K562 (cell line): ENCODE measurements around the gene RTF2.

Experiments
- ATF6 ChIP-seq: sonication (generic); formaldehyde crosslinking; IDR thresholded peaks from 2 replicates; pipeline ENCODE4 v1.4.0; 2020; ENCODE audit warnings: mild to moderate bottlenecking, missing genetic modification reagents
- BACH1 ChIP-seq: fragments of 200-800 bp; sonication (Bioruptor generic); IDR thresholded peaks from 2 replicates; pipeline ENCODE4 v1.6.1; 2016; ENCODE audit warnings: missing genetic modification characterization, missing compliant biosample characterization
- CTCF ChIP-seq, 3 experiments: IDR thresholded peaks in 2 of 3; conservative IDR thresholded peaks in 1 of 3; 2 replicates each; pipeline ENCODE4 v1.5.1; 2011 to 2012; ENCODE audit warnings: low read length in 3 of 3, mild to moderate bottlenecking in 3 of 3, control low read depth in 2 of 3, improper control_type of control experiment in 1 of 3, inconsistent platforms in 1 of 3, low read depth in 1 of 3, mixed read lengths in 1 of 3, moderate library complexity in 1 of 3; ENCODE audit not compliant: insufficient read depth in 2 of 3
- DPF2 ChIP-seq: fragments of 450-650 bp; IDR thresholded peaks from 2 replicates; pipeline ENCODE4 v1.6.1; 2016
- GATAD2B ChIP-seq: fragments of 450-650 bp; IDR thresholded peaks from 2 replicates; pipeline ENCODE4 v1.6.1; 2017; ENCODE audit warnings: mild to moderate bottlenecking, borderline replicate concordance
- GTF2B ChIP-seq: IDR thresholded peaks from 2 replicates; pipeline ENCODE4 v1.6.1; 2011; ENCODE audit not compliant: insufficient read length; ENCODE audit errors: extremely low read depth
- HSF4 ChIP-seq: fragments of 250-450 bp; sonication (Bioruptor Pico); IDR thresholded peaks from 2 replicates; pipeline ENCODE4 v2.1.2; 2022; ENCODE audit warnings: mild to moderate bottlenecking, moderate library complexity, borderline replicate concordance
- IFI16 ChIP-seq: fragments of 250-450 bp; sonication (Bioruptor Pico); IDR thresholded peaks from 2 replicates; pipeline ENCODE4 v2.1.2; 2022; ENCODE audit warnings: mild to moderate bottlenecking, inconsistent platforms
- KAT7 ChIP-seq: sonication (generic); formaldehyde crosslinking; IDR thresholded peaks from 2 replicates; pipeline ENCODE4 v1.8.0; 2022; ENCODE audit warnings: missing genetic modification reagents, mild to moderate bottlenecking, borderline replicate concordance
- MXD1 ChIP-seq: fragments of 250-450 bp; sonication (Bioruptor Pico); IDR thresholded peaks from 2 replicates; pipeline ENCODE4 v1.8.0; 2021; ENCODE audit warnings: borderline replicate concordance, mild to moderate bottlenecking, moderate library complexity; ENCODE audit not compliant: poor library complexity, severe bottlenecking
- PHB2 ChIP-seq: fragments of 450-650 bp; IDR thresholded peaks from 2 replicates; pipeline ENCODE4 v1.6.1; 2017; ENCODE audit warnings: low read depth
- POLR2AphosphoS5 ChIP-seq: IDR thresholded peaks from 2 replicates; pipeline ENCODE4 v1.6.1; 2011; ENCODE audit warnings: mild to moderate bottlenecking, low read depth, low read length, moderate library complexity; ENCODE audit not compliant: control insufficient read depth, insufficient read depth
- ZBTB33 ChIP-seq: sonication (generic); formaldehyde crosslinking; IDR thresholded peaks from 2 replicates; pipeline ENCODE4 v1.8.1; 2023; ENCODE audit warnings: mild to moderate bottlenecking, missing genetic modification reagents
- ZNF639 ChIP-seq, 2 experiments: fragments of 200-800 bp in 1 of 2; sonication (Bioruptor generic) in 1 of 2; sonication (generic) in 1 of 2; formaldehyde crosslinking in 1 of 2; IDR thresholded peaks in 1 of 2; conservative IDR thresholded peaks in 1 of 2; 2 replicates each; pipeline versions ENCODE4 v1.5.0 to v1.6.1; 2016 to 2020; ENCODE audit warnings: missing compliant biosample characterization in 1 of 2, missing genetic modification characterization in 1 of 2, missing genetic modification reagents in 1 of 2

GRCh38 chr20:56443654-56444540 lies 24.5 kb upstream of the RTF2 start:
- TF ChIP-seq CTCF (IDR thresholded peaks at IDR 0.05 in 2 of 3, conservative IDR thresholded peaks at IDR 0.05 in 1 of 3; ENCODE audit: insufficient read depth in 2 of 3, low read depth in 1 of 3, low read length in 3 of 3), result no peak
- no peak for TF ChIP-seq KAT7
- TF ChIP-seq POLR2AphosphoS5, result no peak
- no peak for TF ChIP-seq HSF4 (CRISPR knock-in tag)
- TF ChIP-seq ZBTB33 (CRISPR knock-in tag), result no peak; the same call in 1 of the 2 replicates
- no peak for TF ChIP-seq GATAD2B
- no peak for TF ChIP-seq PHB2
- TF ChIP-seq BACH1 (tag), result no peak
- TF ChIP-seq DPF2, result no peak
- no peak for TF ChIP-seq ZNF639 (CRISPR knock-in tag; conservative IDR thresholded peaks at IDR 0.05 in 1 of 2, IDR thresholded peaks at IDR 0.05 in 1 of 2)
- TF ChIP-seq MXD1 (CRISPR knock-in tag), result no peak
- TF ChIP-seq IFI16 (CRISPR knock-in tag), result no peak
- no peak for TF ChIP-seq GTF2B
- no peak for TF ChIP-seq ATF6
